ENCODE data around the gene CLCNKB.
A peak's percentile ranks its signal among the peaks of the same experiment; 100 is the strongest.

DNA sequence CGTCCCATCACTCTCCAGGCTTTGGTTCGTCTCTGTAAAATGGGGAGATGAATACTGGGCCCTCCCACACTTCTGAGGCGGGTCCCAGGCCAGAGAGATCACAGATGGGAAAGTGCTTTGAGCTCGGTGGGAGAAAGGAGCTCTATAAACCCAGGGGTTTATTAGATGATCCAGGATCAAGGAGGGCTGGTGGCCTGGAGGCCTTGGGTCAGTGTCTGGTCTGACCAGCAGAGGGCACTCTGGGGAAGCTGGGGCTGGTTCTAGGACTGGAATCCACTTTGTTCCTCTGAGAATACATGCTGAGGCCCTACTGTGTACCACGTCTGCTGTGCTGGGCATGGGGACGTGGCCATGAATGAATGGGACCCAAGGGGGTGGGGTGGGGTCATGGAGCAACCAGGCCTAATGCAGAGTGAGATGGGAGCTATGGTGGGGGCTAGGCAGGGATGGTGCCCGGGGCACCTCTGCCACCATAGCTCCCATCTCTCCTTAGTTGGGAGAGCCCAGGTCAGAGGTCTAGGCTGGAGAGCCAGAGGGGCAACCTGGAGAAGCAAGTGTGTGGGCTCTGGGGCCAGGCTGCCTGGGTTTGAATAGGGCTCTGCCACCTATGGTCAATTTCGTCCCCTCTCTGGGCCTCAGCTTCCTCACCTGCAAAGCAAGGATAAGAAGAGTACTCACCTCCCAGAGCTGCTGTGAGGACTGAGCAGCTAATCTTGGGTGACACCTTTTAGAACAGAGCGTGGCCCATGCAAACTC lies 38.9 kb downstream of the CLCNKB start:
- TF ChIP-seq POLR2A (IDR thresholded peaks at IDR 0.05) (no peak), CTCF (IDR thresholded peaks at IDR 0.05 in 4 of 5, conservative IDR thresholded peaks at IDR 0.05 in 1 of 5) (peak; percentile 56 to 90 (median 79))

Data from gastrocnemius medialis (tissue), 4 donors.